Fibroblast of lung (primary cell): ENCODE data around the gene SGPL1. TPM values are rescaled to one million over a fixed set of nuclear protein-coding genes. Genes with fewer than 3 reads are reported as not detected.
A peak's percentile ranks its signal among the peaks of the same experiment; 100 is the strongest.

Experiments
- DNase-seq, 2 donors: peaks; one replicate each; pipeline versions ENCODE4 v3.0.0 to v3.0.0-alpha.2; 2010; ENCODE audit warnings: low read depth in 2 of 2
- H2AFZ ChIP-seq: 2 replicates; pipeline ENCODE4 v1.5.1; 2012; ENCODE audit warnings: low read length, control low read depth, inconsistent platforms
- H3K27ac ChIP-seq: 2 replicates; pipeline ENCODE4 v1.5.1; 2011; ENCODE audit warnings: low read length, control low read depth; ENCODE audit not compliant: insufficient read depth
- H3K27me3 ChIP-seq: 2 replicates; pipeline ENCODE4 v1.5.1; 2011; ENCODE audit warnings: mild to moderate bottlenecking, low read length; ENCODE audit not compliant: control insufficient read depth, insufficient read depth
- H3K36me3 ChIP-seq: 2 replicates; pipeline ENCODE4 v1.5.1; 2011; ENCODE audit warnings: low read length; ENCODE audit not compliant: control insufficient read depth, insufficient read depth
- H3K4me1 ChIP-seq: 2 replicates; pipeline ENCODE4 v1.5.1; 2011; ENCODE audit warnings: low read length; ENCODE audit not compliant: control insufficient read depth, insufficient read depth; ENCODE audit errors: extremely low read depth
- H3K4me2 ChIP-seq: 2 replicates; pipeline ENCODE4 v1.5.1; 2011; ENCODE audit warnings: low read length, control low read depth; ENCODE audit not compliant: insufficient read depth; ENCODE audit errors: extremely low read depth
- H3K4me3 ChIP-seq, 4 experiments: fragments of 200-600 bp in 1 of 4; sonication (generic) in 1 of 4; replicated peaks in 1 of 4; 2 replicates each; pipeline ENCODE4 v1.5.1; 2011 to 2016; ENCODE audit warnings: low read length in 4 of 4, low read depth in 3 of 4, mild to moderate bottlenecking in 3 of 4, control low read depth in 2 of 4, inconsistent platforms in 1 of 4, mixed read lengths in 1 of 4; ENCODE audit not compliant: insufficient read depth in 1 of 4; ENCODE audit errors: control extremely low read depth in 1 of 4
- H3K79me2 ChIP-seq: 2 replicates; pipeline ENCODE4 v1.5.1; 2012; ENCODE audit warnings: mild to moderate bottlenecking, low read length, inconsistent platforms; ENCODE audit not compliant: control insufficient read depth, insufficient read depth
- H3K9ac ChIP-seq: 2 replicates; pipeline ENCODE4 v1.5.1; 2011; ENCODE audit warnings: mild to moderate bottlenecking, low read length, control low read depth; ENCODE audit not compliant: insufficient read depth
- H3K9me3 ChIP-seq: 2 replicates; pipeline ENCODE4 v1.5.1; 2012; ENCODE audit warnings: low read depth, low read length; ENCODE audit not compliant: control insufficient read depth, insufficient read depth
- H4K20me1 ChIP-seq: 2 replicates; pipeline ENCODE4 v1.5.1; 2011; ENCODE audit warnings: low read length; ENCODE audit not compliant: control insufficient read depth, insufficient read depth; ENCODE audit errors: extremely low read depth
- EZH2 ChIP-seq: IDR thresholded peaks from 2 replicates; pipeline ENCODE4 v1.5.1; 2012; ENCODE audit warnings: low read length, control low read depth, mild to moderate bottlenecking; ENCODE audit errors: missing control alignments
- polyA plus RNA-seq, 2 donors: library from polyadenylated mRNA; depleted of rRNA in 1 of 2; stranded (reverse) in 1 of 2; unstranded in 1 of 2; fragments of >200 nt; gene quantifications; 2 replicates each; pipeline ENCODE4 v1.2.1, GENCODE V29; 2011 to 2012; ENCODE audit warnings: missing spikeins in 1 of 2
- total RNA-seq: library from RNA; depleted of rRNA; stranded (reverse); fragments of >200 nt; gene quantifications from 2 replicates; pipeline ENCODE4 v1.2.1, GENCODE V29; 2014
- TF ChIP-seq, protein P1 (sequence below), 2 donors: IDR thresholded peaks in 1 of 2; conservative IDR thresholded peaks in 1 of 2; 1 replicate in 1 of 2; 2 replicates in 1 of 2; pipeline ENCODE4 v1.5.1; 2011 to 2012; ENCODE audit warnings: low read length in 2 of 2, control low read depth in 1 of 2, inconsistent platforms in 1 of 2, low read depth in 1 of 2, mild to moderate bottlenecking in 1 of 2

Gene SGPL1
- total and polyA plus RNA-seq, 2 donors (not counting 1 experiment from before 2014, with no cell fraction given) = 21.2 to 40.3 TPM

DNA sequence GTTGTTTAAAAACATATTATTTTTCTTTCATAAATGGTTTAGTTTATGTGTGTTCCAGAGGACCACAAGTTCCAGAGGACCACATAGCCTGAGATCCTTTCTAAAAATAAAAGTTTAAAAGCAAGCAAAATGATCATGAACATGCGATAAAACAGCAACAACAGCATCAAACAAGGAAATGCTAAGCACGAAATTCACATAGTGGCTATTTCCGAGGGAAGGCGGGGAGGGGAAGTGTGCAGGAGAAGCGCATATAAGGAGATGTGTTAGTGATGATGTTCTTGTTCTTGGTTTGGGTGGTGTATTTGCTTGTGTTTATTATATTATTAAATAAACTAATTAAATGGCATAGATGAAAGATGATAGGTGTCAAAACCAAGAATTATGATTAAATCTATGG, 31.7 kb upstream of the SGPL1 start:
- Histone ChIP-seq H3K9ac (no peak overlapping the region), H3K4me1 (no peaks in the 10 kb centered on the region), H3K36me3 (no peaks in the 10 kb centered on the region), H3K27ac (no peak overlapping the region), H3K4me3 (no peak overlapping the region), H2AFZ (no peak overlapping the region), H3K9me3 (no peaks in the 10 kb centered on the region), H3K4me2 (no peak overlapping the region), H3K27me3 (peaks cover 18% of the 10 kb centered on the region), H4K20me1 (no peaks in the 10 kb centered on the region), H3K79me2 (no peaks in the 10 kb centered on the region)
- TF ChIP-seq, protein P1, sequence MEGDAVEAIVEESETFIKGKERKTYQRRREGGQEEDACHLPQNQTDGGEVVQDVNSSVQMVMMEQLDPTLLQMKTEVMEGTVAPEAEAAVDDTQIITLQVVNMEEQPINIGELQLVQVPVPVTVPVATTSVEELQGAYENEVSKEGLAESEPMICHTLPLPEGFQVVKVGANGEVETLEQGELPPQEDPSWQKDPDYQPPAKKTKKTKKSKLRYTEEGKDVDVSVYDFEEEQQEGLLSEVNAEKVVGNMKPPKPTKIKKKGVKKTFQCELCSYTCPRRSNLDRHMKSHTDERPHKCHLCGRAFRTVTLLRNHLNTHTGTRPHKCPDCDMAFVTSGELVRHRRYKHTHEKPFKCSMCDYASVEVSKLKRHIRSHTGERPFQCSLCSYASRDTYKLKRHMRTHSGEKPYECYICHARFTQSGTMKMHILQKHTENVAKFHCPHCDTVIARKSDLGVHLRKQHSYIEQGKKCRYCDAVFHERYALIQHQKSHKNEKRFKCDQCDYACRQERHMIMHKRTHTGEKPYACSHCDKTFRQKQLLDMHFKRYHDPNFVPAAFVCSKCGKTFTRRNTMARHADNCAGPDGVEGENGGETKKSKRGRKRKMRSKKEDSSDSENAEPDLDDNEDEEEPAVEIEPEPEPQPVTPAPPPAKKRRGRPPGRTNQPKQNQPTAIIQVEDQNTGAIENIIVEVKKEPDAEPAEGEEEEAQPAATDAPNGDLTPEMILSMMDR (conservative IDR thresholded peaks at IDR 0.05 in 1 of 2, IDR thresholded peaks at IDR 0.05 in 1 of 2; ENCODE audit: low read depth in 1 of 2, low read length in 2 of 2) = no peak
- TF ChIP-seq EZH2 = no peak
- no peak for DNase-seq

DNA sequence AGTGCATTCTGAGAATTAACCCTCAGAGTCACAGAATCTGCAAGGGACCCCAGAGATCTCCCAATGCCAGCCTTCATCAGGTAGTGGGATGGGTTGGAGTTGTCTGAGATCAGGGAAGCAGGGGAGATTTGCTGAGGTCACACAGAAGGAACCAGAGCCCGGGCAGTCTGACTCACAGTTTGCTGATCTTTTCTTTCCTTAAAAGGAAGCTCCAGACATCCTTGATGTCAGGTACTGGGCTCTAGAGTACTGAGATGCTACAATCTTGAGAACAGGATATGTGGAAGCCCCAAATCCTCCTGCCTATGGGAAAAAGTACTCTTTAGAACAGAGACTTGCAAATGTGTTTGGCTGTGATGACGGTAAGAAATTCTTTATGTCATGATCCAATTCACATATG, 31.3 kb upstream of the SGPL1 start:
- Histone ChIP-seq H3K4me1 (no peaks in the 10 kb centered on the region), H4K20me1 (no peaks in the 10 kb centered on the region), H3K9me3 (no peaks in the 10 kb centered on the region), H3K27me3 (peaks cover 18% of the 10 kb centered on the region), H3K79me2 (no peaks in the 10 kb centered on the region), H3K36me3 (no peaks in the 10 kb centered on the region), H3K9ac (no peak overlapping the region), H3K27ac (no peak overlapping the region), H3K4me3 (no peak overlapping the region), H2AFZ (no peak overlapping the region), H3K4me2 (no peak overlapping the region)
- TF ChIP-seq, protein P1 (conservative IDR thresholded peaks at IDR 0.05 in 1 of 2, IDR thresholded peaks at IDR 0.05 in 1 of 2; ENCODE audit: low read depth in 1 of 2, low read length in 2 of 2) = no peak
- no peak for TF ChIP-seq EZH2
- DNase-seq = peak in 1 of 2 donors; percentile 52

DNA sequence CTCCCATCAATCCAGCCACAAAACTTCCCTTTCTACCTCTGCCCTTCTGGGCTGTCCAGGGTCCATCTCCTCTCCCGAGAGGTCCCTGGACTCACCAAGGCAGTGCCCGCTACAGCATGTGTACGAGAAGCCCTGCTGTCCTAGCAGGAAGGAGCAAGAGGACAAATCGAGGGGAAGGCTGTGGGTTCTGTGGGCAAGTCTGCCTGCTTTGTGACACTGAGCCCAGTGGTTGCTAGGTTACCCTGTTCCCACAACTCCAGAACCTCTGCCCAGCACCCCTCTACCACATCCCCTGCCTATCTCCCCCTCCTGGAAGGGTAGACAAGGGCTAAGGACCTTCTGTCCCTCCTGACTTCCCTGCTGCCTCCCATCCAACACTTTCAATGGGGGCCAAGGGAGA, 30.6 kb upstream of the SGPL1 start, which contains the start of gene TBATA:
TSS of gene TBATA (minus strand) at position 188 of the 400 bp plus-strand sequence. CDS start 1,998 bp downstream, outside the sequence.
- DNase-seq = no peak
- no peaks in the 10 kb centered on the region for H4K20me1 ChIP-seq
- H3K4me1 ChIP-seq = no peaks in the 10 kb centered on the region
- H3K27ac ChIP-seq = no peak within 1 kb of the TSS
- no peaks in the 10 kb centered on the region for H3K9me3 ChIP-seq
- H3K4me2 ChIP-seq = no peak within 1 kb of the TSS
- no peak within 1 kb of the TSS for H2AFZ ChIP-seq
- no peak within 1 kb of the TSS for H3K4me3 ChIP-seq
- H3K36me3 ChIP-seq = no peaks in the 10 kb centered on the region
- peaks cover 18% of the 10 kb centered on the region for H3K27me3 ChIP-seq
- no peaks in the 10 kb centered on the region for H3K79me2 ChIP-seq
- H3K9ac ChIP-seq = no peak within 1 kb of the TSS
- TF ChIP-seq, protein P1 (conservative IDR thresholded peaks at IDR 0.05 in 1 of 2, IDR thresholded peaks at IDR 0.05 in 1 of 2; ENCODE audit: low read depth in 1 of 2, low read length in 2 of 2) = no peak
- TF ChIP-seq EZH2 = no peak
